ENCODE measurements around the gene GCSAM. TPM values are rescaled to one million over a fixed set of nuclear protein-coding genes. Genes with fewer than 3 reads are reported as not detected.

Gene GCSAM
- total and polyA plus RNA-seq, 8 donors, result 0.20 to 2.7 (median 2.1) TPM

GRCh38 chr3:112084980-112085705 is 47.9 kb downstream of the GCSAM start:
- no peak for ATAC-seq
- no peaks in the 10 kb centered on the region for H3K9me3 ChIP-seq
- TF ChIP-seq CTCF (IDR thresholded peaks at IDR 0.05), result no peak
- H3K36me3 ChIP-seq, result no peaks in the 10 kb centered on the region
- intact Hi-C loops (cut with DNase I), result no loop called here
- peaks cover 0 to 20% of the 10 kb centered on the region in 2 donors for H3K4me1 ChIP-seq
- peak overlapping the region in 1 of 2 donors; percentile 66 for H3K27ac ChIP-seq
- H3K4me3 ChIP-seq, result no peak overlapping the region
- peaks cover 4 to 54% of the 10 kb centered on the region in 2 donors for H3K27me3 ChIP-seq
- DNase-seq, result peak in 1 of 4 donors; percentile 11

- intact Hi-C loops (cut with DNase I), result no loop called here
These were observed 49.8 kb downstream of the GCSAM start for GRCh38 chr3:112083239-112083638.

GRCh38 chr3:112078125-112079083 is 54.6 kb downstream of the GCSAM start:
- H3K4me1 ChIP-seq, result no peaks in the 10 kb centered on the region
- H3K36me3 ChIP-seq, result no peaks in the 10 kb centered on the region
- ATAC-seq, result no peak
- no peak overlapping the region for H3K4me3 ChIP-seq
- intact Hi-C loops (cut with DNase I), result no loop called here
- DNase-seq, result no peak
- no peak for TF ChIP-seq CTCF (IDR thresholded peaks at IDR 0.05)
- H3K27ac ChIP-seq, result no peak overlapping the region
- no peaks in the 10 kb centered on the region for H3K27me3 ChIP-seq
- H3K9me3 ChIP-seq, result no peaks in the 10 kb centered on the region

More at GRCh38 chr3:112083239-112083638, 49.8 kb downstream of the GCSAM start:
- no peak for ATAC-seq
- H3K27ac ChIP-seq, result no peak overlapping the region
- H3K4me1 ChIP-seq, result peaks cover 0 to 15% of the 10 kb centered on the region in 2 donors
- no peaks in the 10 kb centered on the region for H3K9me3 ChIP-seq
- TF ChIP-seq CTCF (IDR thresholded peaks at IDR 0.05), result no peak
- DNase-seq, result no peak
- peaks cover 4 to 36% of the 10 kb centered on the region in 2 donors for H3K27me3 ChIP-seq
- no peak overlapping the region for H3K4me3 ChIP-seq
- no peaks in the 10 kb centered on the region for H3K36me3 ChIP-seq

GRCh38 chr3:112074616-112075497 is 58.2 kb downstream of the GCSAM start:
- peak; percentile 96 for ATAC-seq
- TF ChIP-seq CTCF (IDR thresholded peaks at IDR 0.05), result no peak
- intact Hi-C loops (cut with DNase I), result no loop called here
- Histone ChIP-seq H3K4me3 (no peak overlapping the region), H3K4me1 (no peaks in the 10 kb centered on the region), H3K36me3 (no peaks in the 10 kb centered on the region), H3K27me3 (no peaks in the 10 kb centered on the region), H3K27ac (peak overlapping the region; percentile 35 to 52), H3K9me3 (no peaks in the 10 kb centered on the region)
- peak in 3 of 4 donors; percentile 32 to 83 (median 69) for DNase-seq
